ENCODE data around the gene GALK2. TPM values are rescaled to one million over a fixed set of nuclear protein-coding genes. Genes with fewer than 3 reads are reported as not detected.

The GALK2 gene
- polyA plus RNA-seq, 4 donors: 26.2 to 55.5 (median 33.7) TPM

- no peaks in the 10 kb centered on the region for H3K9me3 ChIP-seq (ENCODE audit: control insufficient read depth in 2 of 2, insufficient read depth in 1 of 2, low read depth in 1 of 2, low read length in 1 of 2)
- H3K4me1 ChIP-seq (ENCODE audit: control insufficient read depth in 3 of 3, insufficient read depth in 2 of 3, low read depth in 1 of 3, low read length in 2 of 3): no peaks in the 10 kb centered on the region
- H3K36me3 ChIP-seq (ENCODE audit: control insufficient read depth in 3 of 3, insufficient read depth in 2 of 3, low read depth in 1 of 3, low read length in 3 of 3): peaks cover 0 to 12% (median 5%) of the 10 kb centered on the region in 3 donors
- FAIRE-seq (no peak), DNase-seq (no peak)
- H3K27me3 ChIP-seq (ENCODE audit: control insufficient read depth in 3 of 3, insufficient read depth in 3 of 3, low read length in 3 of 3): no peaks in the 10 kb centered on the region
- no peak overlapping the region for H3K4me3 ChIP-seq (ENCODE audit: low read depth in 1 of 3, low read length in 3 of 3)
- WGBS, 3 donors: 65 to 76% (median 69%) methylated on average over 2 of the region's 2 CpGs
- H3K27ac ChIP-seq (ENCODE audit: low read depth in 1 of 3, low read length in 2 of 3): no peak overlapping the region
Measured at GRCh38 chr15:49135342-49135857, 34.6 kb upstream of the GALK2 start.

GRCh38 chr15:49135911-49136310 lies 34.1 kb upstream of the GALK2 start:
- Histone ChIP-seq H3K4me3 (ENCODE audit: low read depth in 1 of 3, low read length in 3 of 3) (no peak overlapping the region), H3K27me3 (ENCODE audit: control insufficient read depth in 3 of 3, insufficient read depth in 3 of 3, low read length in 3 of 3) (no peaks in the 10 kb centered on the region), H3K27ac (ENCODE audit: low read depth in 1 of 3, low read length in 2 of 3) (no peak overlapping the region), H3K4me1 (ENCODE audit: control insufficient read depth in 3 of 3, insufficient read depth in 2 of 3, low read depth in 1 of 3, low read length in 2 of 3) (no peaks in the 10 kb centered on the region), H3K36me3 (ENCODE audit: control insufficient read depth in 3 of 3, insufficient read depth in 2 of 3, low read depth in 1 of 3, low read length in 3 of 3) (peaks cover 0 to 12% (median 5%) of the 10 kb centered on the region in 3 donors), H3K9me3 (ENCODE audit: control insufficient read depth in 2 of 2, insufficient read depth in 1 of 2, low read depth in 1 of 2, low read length in 1 of 2) (no peaks in the 10 kb centered on the region)
- FAIRE-seq (no peak), DNase-seq (no peak)
- 78 to 89% (median 80%) methylated on average over 3 of the region's 3 CpGs for WGBS, 3 donors

- no peaks in the 10 kb centered on the region for H3K9me3 ChIP-seq (ENCODE audit: control insufficient read depth in 2 of 2, insufficient read depth in 1 of 2, low read depth in 1 of 2, low read length in 1 of 2)
- no peak overlapping the region for H3K27ac ChIP-seq (ENCODE audit: low read depth in 1 of 3, low read length in 2 of 3)
- H3K4me1 ChIP-seq (ENCODE audit: control insufficient read depth in 3 of 3, insufficient read depth in 2 of 3, low read depth in 1 of 3, low read length in 2 of 3): no peaks in the 10 kb centered on the region
- FAIRE-seq (no peak), DNase-seq (no peak)
- H3K36me3 ChIP-seq (ENCODE audit: control insufficient read depth in 3 of 3, insufficient read depth in 2 of 3, low read depth in 1 of 3, low read length in 3 of 3): peaks cover 2 to 15% (median 9%) of the 10 kb centered on the region in 3 donors
- no peak overlapping the region for H3K4me3 ChIP-seq (ENCODE audit: low read depth in 1 of 3, low read length in 3 of 3)
- H3K27me3 ChIP-seq (ENCODE audit: control insufficient read depth in 3 of 3, insufficient read depth in 3 of 3, low read length in 3 of 3): no peaks in the 10 kb centered on the region
- 83 to 93% (median 84%) methylated on average over 2 of the region's 2 CpGs for WGBS, 3 donors
Measured at GRCh38 chr15:49137861-49138260, 32.2 kb upstream of the GALK2 start.

- peak; percentile 62 to 72 for DNase-seq
- peak; percentile 10 for FAIRE-seq
- Histone ChIP-seq H3K4me1 (ENCODE audit: control insufficient read depth in 3 of 3, insufficient read depth in 2 of 3, low read depth in 1 of 3, low read length in 2 of 3) (no peaks in the 10 kb centered on the region), H3K9me3 (ENCODE audit: control insufficient read depth in 2 of 2, insufficient read depth in 1 of 2, low read depth in 1 of 2, low read length in 1 of 2) (no peaks in the 10 kb centered on the region), H3K27me3 (ENCODE audit: control insufficient read depth in 3 of 3, insufficient read depth in 3 of 3, low read length in 3 of 3) (no peaks in the 10 kb centered on the region), H3K36me3 (ENCODE audit: control insufficient read depth in 3 of 3, insufficient read depth in 2 of 3, low read depth in 1 of 3, low read length in 3 of 3) (peaks cover 3 to 9% (median 4%) of the 10 kb centered on the region in 3 donors), H3K4me3 (ENCODE audit: low read depth in 1 of 3, low read length in 3 of 3) (no peak overlapping the region), H3K27ac (ENCODE audit: low read depth in 1 of 3, low read length in 2 of 3) (no peak overlapping the region)
- 19 to 33% (median 24%) methylated on average over 3 of the region's 3 CpGs for WGBS, 3 donors
Measured at GRCh38 chr15:49145651-49146609, 24.1 kb upstream of the GALK2 start.

GRCh38 chr15:49148298-49148697 lies 21.7 kb upstream of the GALK2 start:
- no peak overlapping the region for H3K27ac ChIP-seq (ENCODE audit: low read depth in 1 of 3, low read length in 2 of 3)
- 38 to 73% (median 61%) methylated on average over 1 of the region's 1 CpG for WGBS, 3 donors
- no peaks in the 10 kb centered on the region for H3K9me3 ChIP-seq (ENCODE audit: control insufficient read depth in 2 of 2, insufficient read depth in 1 of 2, low read depth in 1 of 2, low read length in 1 of 2)
- no peak for FAIRE-seq
- no peaks in the 10 kb centered on the region for H3K4me1 ChIP-seq (ENCODE audit: control insufficient read depth in 3 of 3, insufficient read depth in 2 of 3, low read depth in 1 of 3, low read length in 2 of 3)
- DNase-seq: no peak
- peaks cover 0 to 2% (median 0%) of the 10 kb centered on the region in 3 donors for H3K36me3 ChIP-seq (ENCODE audit: control insufficient read depth in 3 of 3, insufficient read depth in 2 of 3, low read depth in 1 of 3, low read length in 3 of 3)
- H3K4me3 ChIP-seq (ENCODE audit: low read depth in 1 of 3, low read length in 3 of 3): no peak overlapping the region
- no peaks in the 10 kb centered on the region for H3K27me3 ChIP-seq (ENCODE audit: control insufficient read depth in 3 of 3, insufficient read depth in 3 of 3, low read length in 3 of 3)

GRCh38 chr15:49148727-49149126 lies 21.3 kb upstream of the GALK2 start:
- H3K27ac ChIP-seq (ENCODE audit: low read depth in 1 of 3, low read length in 2 of 3): no peak overlapping the region
- no peaks in the 10 kb centered on the region for H3K36me3 ChIP-seq (ENCODE audit: control insufficient read depth in 3 of 3, insufficient read depth in 2 of 3, low read depth in 1 of 3, low read length in 3 of 3)
- no peaks in the 10 kb centered on the region for H3K4me1 ChIP-seq (ENCODE audit: control insufficient read depth in 3 of 3, insufficient read depth in 2 of 3, low read depth in 1 of 3, low read length in 2 of 3)
- no peaks in the 10 kb centered on the region for H3K27me3 ChIP-seq (ENCODE audit: control insufficient read depth in 3 of 3, insufficient read depth in 3 of 3, low read length in 3 of 3)
- no peak overlapping the region for H3K4me3 ChIP-seq (ENCODE audit: low read depth in 1 of 3, low read length in 3 of 3)
- no peak for FAIRE-seq
- no peaks in the 10 kb centered on the region for H3K9me3 ChIP-seq (ENCODE audit: control insufficient read depth in 2 of 2, insufficient read depth in 1 of 2, low read depth in 1 of 2, low read length in 1 of 2)
- 91 to 96% (median 95%) methylated on average over 1 of the region's 1 CpG for WGBS, 3 donors
- DNase-seq: no peak

- Histone ChIP-seq H3K9me3 (ENCODE audit: control insufficient read depth in 2 of 2, insufficient read depth in 1 of 2, low read depth in 1 of 2, low read length in 1 of 2) (no peaks in the 10 kb centered on the region), H3K4me3 (ENCODE audit: low read depth in 1 of 3, low read length in 3 of 3) (no peak overlapping the region), H3K27ac (ENCODE audit: low read depth in 1 of 3, low read length in 2 of 3) (no peak overlapping the region), H3K4me1 (ENCODE audit: control insufficient read depth in 3 of 3, insufficient read depth in 2 of 3, low read depth in 1 of 3, low read length in 2 of 3) (no peaks in the 10 kb centered on the region), H3K36me3 (ENCODE audit: control insufficient read depth in 3 of 3, insufficient read depth in 2 of 3, low read depth in 1 of 3, low read length in 3 of 3) (no peaks in the 10 kb centered on the region), H3K27me3 (ENCODE audit: control insufficient read depth in 3 of 3, insufficient read depth in 3 of 3, low read length in 3 of 3) (no peaks in the 10 kb centered on the region)
- no peak for DNase-seq
- no peak for FAIRE-seq
- WGBS, 3 donors: 79 to 84% (median 81%) methylated on average over 3 of the region's 3 CpGs
Measured at GRCh38 chr15:49151831-49152230, 18.2 kb upstream of the GALK2 start.

GRCh38 chr15:49152552-49153312 lies 17.3 kb upstream of the GALK2 start:
- Histone ChIP-seq H3K4me1 (ENCODE audit: control insufficient read depth in 3 of 3, insufficient read depth in 2 of 3, low read depth in 1 of 3, low read length in 2 of 3) (no peaks in the 10 kb centered on the region), H3K9me3 (ENCODE audit: control insufficient read depth in 2 of 2, insufficient read depth in 1 of 2, low read depth in 1 of 2, low read length in 1 of 2) (no peaks in the 10 kb centered on the region)
- WGBS, 3 donors: 86 to 92% (median 89%) methylated on average over 9 of the region's 9 CpGs

More at GRCh38 chr15:49152552-49153312, 17.3 kb upstream of the GALK2 start:
- no peak overlapping the region for H3K4me3 ChIP-seq (ENCODE audit: low read depth in 1 of 3, low read length in 3 of 3)
- no peaks in the 10 kb centered on the region for H3K27me3 ChIP-seq (ENCODE audit: control insufficient read depth in 3 of 3, insufficient read depth in 3 of 3, low read length in 3 of 3)
- no peaks in the 10 kb centered on the region for H3K36me3 ChIP-seq (ENCODE audit: control insufficient read depth in 3 of 3, insufficient read depth in 2 of 3, low read depth in 1 of 3, low read length in 3 of 3)
- no peak for DNase-seq
- H3K27ac ChIP-seq (ENCODE audit: low read depth in 1 of 3, low read length in 2 of 3): no peak overlapping the region
- FAIRE-seq: no peak

All from small intestine (tissue), 7 donors.